Subcutaneous abdominal adipose tissue (tissue), 5 donors: Measurements from ENCODE around the gene GRAP2.

Experiments
- H3K27ac ChIP-seq: one replicate; pipeline ENCODE4 v1.7.0; 2013; ENCODE audit warnings: low read depth, mild to moderate bottlenecking, inconsistent platforms, low read length, moderate library complexity
- H3K27me3 ChIP-seq, 5 donors: one replicate each; pipeline ENCODE4 v1.7.0; 2013; ENCODE audit warnings: low read length in 5 of 5, inconsistent platforms in 1 of 5; ENCODE audit not compliant: control insufficient read depth in 5 of 5, insufficient read depth in 4 of 5
- H3K36me3 ChIP-seq, 5 donors: one replicate each; pipeline ENCODE4 v1.7.0; 2013; ENCODE audit warnings: low read length in 5 of 5; ENCODE audit not compliant: control insufficient read depth in 5 of 5, insufficient read depth in 5 of 5
- H3K4me1 ChIP-seq, 5 donors: one replicate each; pipeline ENCODE4 v1.7.0; 2013; ENCODE audit warnings: low read length in 5 of 5, mild to moderate bottlenecking in 3 of 5, moderate library complexity in 1 of 5; ENCODE audit not compliant: control insufficient read depth in 5 of 5, insufficient read depth in 5 of 5
- H3K4me3 ChIP-seq, 5 donors: one replicate each; pipeline ENCODE4 v1.7.0; 2013; ENCODE audit warnings: low read length in 5 of 5, low read depth in 1 of 5
- H3K9ac ChIP-seq, 5 donors: one replicate each; pipeline ENCODE4 v1.7.0; 2013; ENCODE audit warnings: low read length in 5 of 5, mild to moderate bottlenecking in 4 of 5, moderate library complexity in 3 of 5
- H3K9me3 ChIP-seq, 5 donors: one replicate each; pipeline ENCODE4 v1.7.0; 2013; ENCODE audit warnings: low read length in 5 of 5; ENCODE audit not compliant: control insufficient read depth in 5 of 5
- donor health status: healthy.
- donor health status: healthy.
- donor health status: healthy.
- donor health status: healthy.
- donor health status: healthy.

Gene GRAP2

DNA sequence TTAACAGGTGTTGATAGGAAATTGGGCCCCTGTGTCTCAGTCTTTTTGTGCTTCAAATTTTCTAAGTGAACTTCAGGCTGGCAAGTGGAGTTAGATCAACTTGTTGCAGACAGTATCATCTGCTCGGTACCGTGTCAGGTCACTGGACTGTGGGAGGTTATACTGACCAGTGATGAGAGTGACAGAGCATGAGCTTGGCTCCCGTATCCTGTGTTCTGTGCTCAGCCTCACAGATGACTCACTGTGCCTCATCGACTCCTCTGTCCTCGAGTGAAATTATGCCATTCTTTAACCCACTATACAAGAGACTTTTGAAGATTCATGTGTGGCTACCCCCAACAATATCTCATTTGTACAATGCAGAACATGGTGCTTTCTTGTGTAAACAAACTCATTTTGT, 7.9 kb downstream of the GRAP2 start:
- no peaks in the 10 kb centered on the region for H3K4me1 ChIP-seq

GRCh38 chr22:39910876-39911613, 10.2 kb downstream of the GRAP2 start:
- H3K4me3 ChIP-seq = no peak overlapping the region
- no peak overlapping the region for H3K27ac ChIP-seq
- no peaks in the 10 kb centered on the region for H3K27me3 ChIP-seq
- no peaks in the 10 kb centered on the region for H3K36me3 ChIP-seq
- H3K4me1 ChIP-seq = no peaks in the 10 kb centered on the region
- H3K9ac ChIP-seq = no peak overlapping the region
- no peaks in the 10 kb centered on the region for H3K9me3 ChIP-seq

More for the DNA sequence above, 7.9 kb downstream of the GRAP2 start:
- Histone ChIP-seq H3K9ac (no peak overlapping the region), H3K27ac (no peak overlapping the region), H3K9me3 (no peaks in the 10 kb centered on the region), H3K27me3 (no peaks in the 10 kb centered on the region), H3K36me3 (no peaks in the 10 kb centered on the region), H3K4me3 (no peak overlapping the region)

DNA sequence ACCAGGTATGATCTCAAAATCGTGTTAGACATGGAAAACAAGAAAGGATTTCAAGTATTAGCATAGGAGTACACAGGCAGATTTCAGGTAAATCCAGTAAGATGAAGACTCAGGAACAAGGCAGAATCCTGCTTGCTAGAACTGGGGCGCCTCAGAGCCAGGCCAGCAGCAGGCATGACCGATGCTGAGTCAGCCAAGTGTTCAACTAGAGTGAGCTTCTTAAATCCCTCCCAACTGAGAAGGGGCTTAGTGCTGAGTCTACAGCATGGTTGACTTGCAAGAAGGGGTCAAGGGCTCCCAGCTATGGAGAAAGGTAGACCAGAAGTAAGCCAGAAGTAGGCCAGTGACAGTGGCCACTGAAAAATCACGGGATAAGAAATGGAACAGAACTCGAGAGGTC, 12.4 kb downstream of the GRAP2 start:
- Histone ChIP-seq H3K9me3 (no peaks in the 10 kb centered on the region), H3K36me3 (no peaks in the 10 kb centered on the region), H3K27me3 (no peaks in the 10 kb centered on the region), H3K27ac (no peak overlapping the region), H3K4me3 (no peak overlapping the region), H3K4me1 (peaks cover 0 to 13% (median 8%) of the 10 kb centered on the region in 5 donors), H3K9ac (no peak overlapping the region)

GRCh38 chr22:39913886-39914285, 13.0 kb downstream of the GRAP2 start:
- Histone ChIP-seq H3K36me3 (no peaks in the 10 kb centered on the region), H3K27me3 (no peaks in the 10 kb centered on the region), H3K9me3 (no peaks in the 10 kb centered on the region), H3K4me1 (peaks cover 0 to 16% (median 8%) of the 10 kb centered on the region in 5 donors), H3K27ac (no peak overlapping the region), H3K4me3 (no peak overlapping the region), H3K9ac (no peak overlapping the region)

GRCh38 chr22:39914584-39914983, 13.7 kb downstream of the GRAP2 start:
- Histone ChIP-seq H3K27me3 (no peaks in the 10 kb centered on the region), H3K4me3 (no peak overlapping the region), H3K4me1 (peaks cover 0 to 16% (median 8%) of the 10 kb centered on the region in 5 donors), H3K36me3 (no peaks in the 10 kb centered on the region), H3K9ac (no peak overlapping the region), H3K27ac (no peak overlapping the region), H3K9me3 (no peaks in the 10 kb centered on the region)

DNA sequence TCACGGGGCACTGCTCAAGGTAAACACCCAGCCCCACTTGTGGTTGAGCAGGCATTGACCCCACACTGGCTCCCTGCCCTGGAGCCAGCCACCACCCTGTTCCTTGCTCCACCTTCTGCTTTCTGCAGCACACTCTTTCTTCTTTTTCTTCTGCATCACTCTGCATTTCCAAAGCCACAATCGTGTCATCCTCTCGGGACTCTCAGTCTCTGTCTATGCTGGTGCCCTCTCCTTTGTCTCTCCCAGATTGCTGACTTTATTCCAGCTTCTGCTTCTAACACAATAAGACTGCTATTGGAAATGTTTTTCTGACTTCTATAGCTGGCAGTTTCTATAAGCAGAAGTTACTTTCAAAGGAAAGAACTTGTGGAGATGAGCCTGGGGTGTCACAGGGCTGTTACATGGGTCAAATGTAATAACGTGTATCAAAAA, 14.4 kb downstream of the GRAP2 start:
- Histone ChIP-seq H3K27ac (no peak overlapping the region), H3K4me3 (no peak overlapping the region), H3K27me3 (no peaks in the 10 kb centered on the region), H3K9ac (no peak overlapping the region), H3K4me1 (peaks cover 0 to 16% (median 8%) of the 10 kb centered on the region in 5 donors), H3K36me3 (no peaks in the 10 kb centered on the region), H3K9me3 (no peaks in the 10 kb centered on the region)

DNA sequence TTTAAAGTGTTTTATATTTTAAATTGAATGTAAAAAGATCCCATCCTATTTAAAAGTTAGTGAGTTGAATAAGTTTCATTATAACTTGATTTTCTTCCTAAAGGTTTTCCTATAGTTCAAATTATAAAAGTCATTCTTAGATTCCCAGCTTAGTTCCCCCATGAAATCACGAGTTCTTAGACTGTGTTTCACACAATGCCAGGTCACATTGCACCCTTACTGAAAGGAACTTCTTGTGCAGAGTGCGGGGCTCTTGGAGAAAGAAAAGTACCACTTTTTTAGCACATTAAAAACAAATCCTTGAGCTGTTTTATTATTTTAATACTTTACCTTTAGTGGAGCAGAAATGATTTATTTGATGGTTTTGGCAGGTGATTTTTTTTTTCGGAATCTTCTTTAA, 15.6 kb downstream of the GRAP2 start:
- no peaks in the 10 kb centered on the region for H3K36me3 ChIP-seq
- H3K27me3 ChIP-seq = no peaks in the 10 kb centered on the region
- H3K9me3 ChIP-seq = no peaks in the 10 kb centered on the region
- H3K4me1 ChIP-seq = peaks cover 0 to 16% (median 8%) of the 10 kb centered on the region in 5 donors
- no peak overlapping the region for H3K4me3 ChIP-seq
- H3K27ac ChIP-seq = no peak overlapping the region
- no peak overlapping the region for H3K9ac ChIP-seq

DNA sequence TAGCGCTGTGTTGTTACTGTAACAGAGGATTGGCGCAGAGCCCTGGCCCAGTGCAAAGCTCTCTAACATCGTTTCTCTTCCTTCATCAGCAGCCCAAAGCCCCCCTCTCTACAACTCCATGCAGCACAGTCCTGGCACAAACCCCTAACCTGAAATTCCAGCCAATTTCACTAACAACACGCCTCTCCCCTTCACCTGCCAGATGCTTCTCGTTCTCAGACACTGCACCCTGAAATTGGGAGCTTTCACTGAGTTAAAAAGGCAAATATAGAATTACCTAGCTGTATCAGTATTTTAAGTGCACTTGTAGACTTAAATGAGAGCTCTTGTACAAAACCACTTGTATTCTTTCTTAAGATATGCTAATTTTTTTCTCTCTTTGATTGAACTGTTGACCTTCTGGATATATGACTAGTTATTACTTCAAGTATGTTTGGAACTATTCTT, 16.3 kb downstream of the GRAP2 start:
- peaks cover 0 to 16% (median 8%) of the 10 kb centered on the region in 5 donors for H3K4me1 ChIP-seq

GRCh38 chr22:39917776-39918495, 17.1 kb downstream of the GRAP2 start:
- Histone ChIP-seq H3K4me1 (peaks cover 0 to 16% (median 8%) of the 10 kb centered on the region in 5 donors), H3K9ac (no peak overlapping the region), H3K4me3 (no peak overlapping the region), H3K27ac (no peak overlapping the region), H3K27me3 (no peaks in the 10 kb centered on the region), H3K36me3 (no peaks in the 10 kb centered on the region), H3K9me3 (no peaks in the 10 kb centered on the region)

More for the DNA sequence above, 16.3 kb downstream of the GRAP2 start:
- Histone ChIP-seq H3K27me3 (no peaks in the 10 kb centered on the region), H3K9me3 (no peaks in the 10 kb centered on the region), H3K4me3 (no peak overlapping the region), H3K36me3 (no peaks in the 10 kb centered on the region), H3K9ac (no peak overlapping the region), H3K27ac (no peak overlapping the region)

DNA sequence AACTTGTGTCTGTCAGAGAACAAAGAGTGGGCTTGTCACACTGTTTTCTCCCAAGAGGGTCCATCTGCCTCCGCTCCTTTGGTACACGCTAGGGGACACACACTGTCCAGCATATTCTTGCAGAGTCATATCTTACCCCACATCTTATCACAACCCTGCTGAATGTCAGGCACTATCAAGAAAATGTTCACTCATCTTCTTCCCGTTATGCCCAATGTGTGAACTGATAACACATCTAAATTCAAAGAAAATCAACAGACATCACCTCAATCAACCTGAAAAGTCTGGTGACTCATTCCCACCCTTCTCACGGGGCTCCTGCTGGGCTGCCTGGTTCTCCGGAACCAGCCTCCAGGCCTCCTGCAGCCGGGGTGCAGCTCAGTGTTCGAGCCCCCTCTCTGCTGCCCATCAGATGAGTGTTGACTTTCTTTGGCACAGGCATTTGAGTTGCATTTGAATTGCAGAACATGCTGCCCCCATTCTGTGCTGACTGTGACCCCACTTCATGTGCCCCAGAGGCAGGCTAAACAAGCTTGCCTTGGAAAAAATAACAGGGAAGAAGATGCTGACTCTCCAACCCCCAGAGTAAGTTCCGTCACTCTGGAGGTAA, 19.4 kb downstream of the GRAP2 start:
- Histone ChIP-seq H3K36me3 (no peaks in the 10 kb centered on the region), H3K9ac (no peak overlapping the region), H3K27ac (no peak overlapping the region), H3K4me1 (peaks cover 0 to 38% (median 26%) of the 10 kb centered on the region in 5 donors), H3K27me3 (no peaks in the 10 kb centered on the region), H3K9me3 (no peaks in the 10 kb centered on the region), H3K4me3 (no peak overlapping the region)
